Natural killer cell (primary cell): ENCODE measurements around the gene CLNK. TPM values are rescaled to one million over a fixed set of nuclear protein-coding genes. Genes with fewer than 3 reads are reported as not detected.
A peak's percentile ranks its signal among the peaks of the same experiment; 100 is the strongest.

Experiments used
- ATAC-seq, 3 donors: fragments of 150-1000 bp in 2 of 3; fragments of 200-7000 bp in 1 of 3; cut with Tn5 transposase; 1 replicate in 1 of 3; 2 replicates in 2 of 3; pipeline ENCODE4 v1.10.0; 2021; ENCODE audit warnings: mild to moderate bottlenecking in 2 of 3, moderate library complexity in 2 of 3
- DNase-seq, 2 donors: peaks; one replicate each; pipeline versions ENCODE4 v3.0.0 to v3.0.0-alpha.2; 2013 to 2021; ENCODE audit warnings: mixed read lengths in 1 of 2
- H3K27ac ChIP-seq: one replicate; pipeline ENCODE4 v1.5.1; 2013; ENCODE audit warnings: mild to moderate bottlenecking, low read length
- H3K27me3 ChIP-seq: one replicate; pipeline ENCODE4 v1.6.1; 2013; ENCODE audit warnings: low read length; ENCODE audit not compliant: control insufficient read depth, insufficient read depth
- H3K36me3 ChIP-seq: one replicate; pipeline ENCODE4 v1.6.1; 2013; ENCODE audit warnings: low read length; ENCODE audit not compliant: control insufficient read depth, insufficient read depth
- H3K4me1 ChIP-seq: one replicate; pipeline ENCODE4 v1.6.1; 2013; ENCODE audit warnings: low read length; ENCODE audit not compliant: control insufficient read depth, insufficient read depth
- H3K4me3 ChIP-seq: one replicate; pipeline ENCODE4 v1.5.1; 2013; ENCODE audit warnings: low read length
- H3K9me3 ChIP-seq: one replicate; pipeline ENCODE4 v1.6.1; 2013; ENCODE audit warnings: low read length; ENCODE audit not compliant: control insufficient read depth, insufficient read depth
- H3K27ac Mint-ChIP-seq, 2 donors: one replicate each; pipeline ENCODE4 v1.8.0; 2022; ENCODE audit warnings: mild to moderate bottlenecking in 2 of 2, mixed read lengths in 2 of 2, moderate library complexity in 1 of 2
- H3K27me3 Mint-ChIP-seq, 2 donors: one replicate each; pipeline ENCODE4 v1.8.0; 2022; ENCODE audit warnings: low read depth in 2 of 2, mixed read lengths in 2 of 2
- H3K36me3 Mint-ChIP-seq: one replicate; pipeline ENCODE4 v1.8.0; 2022; ENCODE audit warnings: mixed read lengths
- H3K4me1 Mint-ChIP-seq, 2 donors: one replicate each; pipeline ENCODE4 v1.8.0; 2022; ENCODE audit warnings: mixed read lengths in 2 of 2
- H3K4me3 Mint-ChIP-seq: one replicate; pipeline ENCODE4 v1.8.0; 2022; ENCODE audit warnings: mild to moderate bottlenecking, moderate library complexity, mixed read lengths
- H3K9me3 Mint-ChIP-seq, 2 donors: one replicate each; pipeline ENCODE4 v1.8.0; 2022; ENCODE audit warnings: mixed read lengths in 2 of 2
- CTCF ChIP-seq: fragments of 200-600 bp; IDR thresholded peaks from one replicate; pipeline ENCODE4 v1.8.0; 2022; ENCODE audit warnings: antibody characterized with exemption
- WGBS: methylation state at CpG from one replicate; pipeline ENCODE4 v1.1.7; 2013; ENCODE audit warnings: missing lambda C conversion rate; ENCODE audit not compliant: insufficient coverage; 5-methylcytosine and 5-hydroxymethylcytosine counted together
- intact Hi-C: fragments of 100-400 bp; cut with micrococcal nuclease; formaldehyde crosslinking; loops from one replicate; pipeline ENCODE4 v1.14.2; 2022
- total RNA-seq, 4 donors: library from RNA; stranded (reverse); fragments of 120-200 nt in 1 of 4; gene quantifications; one replicate each; pipeline versions ENCODE4 v1.2.3 to v1.2.4, GENCODE V29; 2013 to 2022

CLNK gene
- total RNA-seq, 3 donors from 2014 or later (not counting 1 experiment from before 2014, with no cell fraction given) = 1.00 to 1.1 (median 1.0) TPM

- H3K4me1 Mint-ChIP-seq = peaks cover 23 to 30% of the 10 kb centered on the region in 2 donors
- no peaks in the 10 kb centered on the region for H3K9me3 Mint-ChIP-seq
- H3K27me3 Mint-ChIP-seq = no peaks in the 10 kb centered on the region
- Histone ChIP-seq H3K36me3 (no peaks in the 10 kb centered on the region), H3K27me3 (no peaks in the 10 kb centered on the region), H3K4me1 (peaks cover 21% of the 10 kb centered on the region), H3K27ac (no peak overlapping the region), H3K4me3 (no peak overlapping the region), H3K9me3 (no peaks in the 10 kb centered on the region)
- DNase-seq = no peak
- ATAC-seq = no peak
- no peak for TF ChIP-seq CTCF
- 100% methylated on average over 2 of the region's 3 CpGs for WGBS
- H3K27ac Mint-ChIP-seq = peak overlapping the region in 1 of 2 donors; percentile 83
- intact Hi-C loops = no loop called here
- H3K4me3 Mint-ChIP-seq = no peak overlapping the region
- no peaks in the 10 kb centered on the region for H3K36me3 Mint-ChIP-seq
Observed at GRCh38 chr4:10672379-10672778, 12.2 kb downstream of the CLNK start.

DNA sequence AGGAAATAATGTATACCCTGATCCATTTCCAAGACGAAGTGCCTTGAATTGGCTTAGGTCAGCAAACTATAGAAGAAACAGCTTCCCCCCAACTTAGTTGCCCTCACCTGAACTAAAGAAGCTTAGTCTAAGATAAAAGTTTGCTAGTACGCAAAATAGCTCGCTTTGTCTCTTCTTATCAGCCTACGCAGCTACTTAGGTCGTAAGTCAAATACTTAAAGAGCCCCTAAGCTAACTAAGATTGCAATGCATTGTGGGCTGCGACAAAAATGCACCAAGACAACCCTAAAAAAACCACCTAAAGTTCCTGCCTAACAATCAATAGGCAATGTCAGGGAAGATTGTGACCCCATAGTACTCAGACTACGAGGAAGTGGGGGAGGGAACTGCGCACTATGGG is 12.8 kb downstream of the CLNK start:
- TF ChIP-seq CTCF = no peak
- Histone ChIP-seq H3K27me3 (no peaks in the 10 kb centered on the region), H3K27ac (peak overlapping the region; percentile 44), H3K9me3 (no peaks in the 10 kb centered on the region), H3K36me3 (no peaks in the 10 kb centered on the region), H3K4me3 (no peak overlapping the region), H3K4me1 (peaks cover 21% of the 10 kb centered on the region)
- Mint-ChIP-seq H3K4me3 (peak overlapping the region; percentile 56), H3K36me3 (no peaks in the 10 kb centered on the region), H3K27me3 (no peaks in the 10 kb centered on the region), H3K9me3 (no peaks in the 10 kb centered on the region), H3K4me1 (peaks cover 23 to 30% of the 10 kb centered on the region in 2 donors), H3K27ac (peak overlapping the region; percentile 73 to 83)
- intact Hi-C loops = no loop called here
- 73% methylated on average over 8 of the region's 8 CpGs for WGBS
- peak in 1 of 2 donors; percentile 47 for DNase-seq
- ATAC-seq = no peak

- H3K9me3 ChIP-seq = no peaks in the 10 kb centered on the region
- peak overlapping the region; percentile 44 for H3K27ac ChIP-seq
- H3K4me1 Mint-ChIP-seq = peaks cover 23 to 30% of the 10 kb centered on the region in 2 donors
- H3K4me1 ChIP-seq = peaks cover 21% of the 10 kb centered on the region
- H3K9me3 Mint-ChIP-seq = no peaks in the 10 kb centered on the region
- no peaks in the 10 kb centered on the region for H3K36me3 ChIP-seq
- H3K4me3 Mint-ChIP-seq = peak overlapping the region; percentile 56
- H3K27me3 ChIP-seq = no peaks in the 10 kb centered on the region
- H3K4me3 ChIP-seq = no peak overlapping the region
- 0% methylated on average over 1 of the region's 1 CpG for WGBS
- TF ChIP-seq CTCF = no peak
- DNase-seq (peak in 1 of 2 donors; percentile 78), ATAC-seq (peak; percentile 89 to 98 (median 95))
- H3K27me3 Mint-ChIP-seq = no peaks in the 10 kb centered on the region
- peak overlapping the region; percentile 73 to 83 for H3K27ac Mint-ChIP-seq
- H3K36me3 Mint-ChIP-seq = no peaks in the 10 kb centered on the region
- intact Hi-C loops = no loop called here
Observed at GRCh38 chr4:10671366-10671765, 13.2 kb downstream of the CLNK start.

- Mint-ChIP-seq H3K9me3 (no peaks in the 10 kb centered on the region), H3K4me1 (peaks cover 23 to 24% of the 10 kb centered on the region in 2 donors), H3K27me3 (no peaks in the 10 kb centered on the region), H3K27ac (no peak overlapping the region), H3K4me3 (no peak overlapping the region), H3K36me3 (no peaks in the 10 kb centered on the region)
- TF ChIP-seq CTCF = no peak
- peaks cover 21% of the 10 kb centered on the region for H3K4me1 ChIP-seq
- H3K27ac ChIP-seq = no peak overlapping the region
- no peak overlapping the region for H3K4me3 ChIP-seq
- WGBS = 94% methylated on average over 3 of the region's 3 CpGs
- no peaks in the 10 kb centered on the region for H3K36me3 ChIP-seq
- ATAC-seq (no peak), DNase-seq (no peak)
- H3K27me3 ChIP-seq = no peaks in the 10 kb centered on the region
- H3K9me3 ChIP-seq = no peaks in the 10 kb centered on the region
- intact Hi-C loops = no loop called here
Observed at GRCh38 chr4:10670321-10670720, 14.2 kb downstream of the CLNK start.
